Measurements from ENCODE around the gene SPIRE1.

The SPIRE1 gene

DNA sequence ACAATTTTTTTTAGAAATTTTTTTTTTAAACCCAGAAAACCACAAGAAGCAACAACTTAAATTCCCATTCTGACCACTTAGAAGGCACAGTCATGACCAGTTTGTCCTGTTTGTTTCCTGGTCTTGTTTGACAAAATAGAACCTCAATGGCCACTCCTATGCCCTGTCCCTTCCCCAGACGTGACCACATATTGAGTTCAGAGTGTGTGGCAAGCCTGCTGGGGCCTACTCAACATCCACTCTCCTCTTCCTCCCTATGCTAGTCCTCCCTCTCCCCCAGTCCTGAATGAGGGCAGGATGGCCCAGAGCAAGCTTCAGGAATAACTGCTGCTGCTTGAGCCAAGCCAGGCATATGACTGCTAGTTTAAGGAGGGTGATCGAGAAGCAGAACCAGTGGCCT lies 160.6 kb downstream of the SPIRE1 start:
- no peak for ATAC-seq
- no peak for TF ChIP-seq ARNTL (CRISPR knock-in tag; IDR thresholded peaks at IDR 0.05; ENCODE audit: borderline replicate concordance, low read depth)
- no peak for TF ChIP-seq TCF4 (CRISPR knock-in tag; IDR thresholded peaks at IDR 0.05; ENCODE audit: borderline replicate concordance)
- TF ChIP-seq POU6F1 (CRISPR knock-in tag; IDR thresholded peaks at IDR 0.05; ENCODE audit: borderline replicate concordance, low read depth): no peak
- TF ChIP-seq CREB5 (CRISPR knock-in tag; IDR thresholded peaks at IDR 0.05; ENCODE audit: low read depth): no peak
- TF ChIP-seq TOX (CRISPR knock-in tag; IDR thresholded peaks at IDR 0.05; ENCODE audit: borderline replicate concordance): no peak
- TF ChIP-seq ESRRG (CRISPR knock-in tag; IDR thresholded peaks at IDR 0.05): no peak
- TF ChIP-seq, protein P1, sequence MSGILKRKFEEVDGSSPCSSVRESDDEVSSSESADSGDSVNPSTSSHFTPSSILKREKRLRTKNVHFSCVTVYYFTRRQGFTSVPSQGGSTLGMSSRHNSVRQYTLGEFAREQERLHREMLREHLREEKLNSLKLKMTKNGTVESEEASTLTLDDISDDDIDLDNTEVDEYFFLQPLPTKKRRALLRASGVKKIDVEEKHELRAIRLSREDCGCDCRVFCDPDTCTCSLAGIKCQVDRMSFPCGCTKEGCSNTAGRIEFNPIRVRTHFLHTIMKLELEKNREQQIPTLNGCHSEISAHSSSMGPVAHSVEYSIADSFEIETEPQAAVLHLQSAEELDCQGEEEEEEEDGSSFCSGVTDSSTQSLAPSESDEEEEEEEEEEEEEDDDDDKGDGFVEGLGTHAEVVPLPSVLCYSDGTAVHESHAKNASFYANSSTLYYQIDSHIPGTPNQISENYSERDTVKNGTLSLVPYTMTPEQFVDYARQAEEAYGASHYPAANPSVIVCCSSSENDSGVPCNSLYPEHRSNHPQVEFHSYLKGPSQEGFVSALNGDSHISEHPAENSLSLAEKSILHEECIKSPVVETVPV (CRISPR knock-in tag; IDR thresholded peaks at IDR 0.05): no peak
- no peak for TF ChIP-seq PPARA (CRISPR knock-in tag; IDR thresholded peaks at IDR 0.05; ENCODE audit: borderline replicate concordance)
- TF ChIP-seq OSR1 (CRISPR knock-in tag; IDR thresholded peaks at IDR 0.05): no peak
- TF ChIP-seq ZC3H10 (CRISPR knock-in tag; IDR thresholded peaks at IDR 0.05): no peak
- no peak for TF ChIP-seq ISL1 (CRISPR knock-in tag; IDR thresholded peaks at IDR 0.05)
- TF ChIP-seq SNAI2 (CRISPR knock-in tag; IDR thresholded peaks at IDR 0.05): no peak

DNA sequence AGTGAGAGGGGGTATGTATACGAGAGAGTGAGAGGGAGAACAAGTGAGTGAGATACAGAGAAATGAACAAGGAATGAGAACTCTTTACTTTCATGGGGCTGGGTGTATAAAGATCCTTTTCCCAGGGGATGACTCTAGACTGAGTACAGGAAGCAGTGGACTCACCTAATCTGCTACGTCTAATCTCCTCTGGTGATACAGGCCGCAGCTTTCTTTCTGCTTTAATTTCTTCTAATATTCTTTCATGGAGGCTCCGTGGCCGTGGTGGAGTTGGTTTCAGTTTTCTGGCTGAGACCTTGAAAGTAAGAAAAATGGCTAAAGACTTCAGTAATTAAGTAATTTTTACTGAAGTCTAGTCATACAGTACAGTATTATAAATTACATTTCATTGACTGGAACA lies 165.0 kb downstream of the SPIRE1 start:
- no peak for TF ChIP-seq SNAI2 (CRISPR knock-in tag; IDR thresholded peaks at IDR 0.05)
- no peak for TF ChIP-seq PPARA (CRISPR knock-in tag; IDR thresholded peaks at IDR 0.05; ENCODE audit: borderline replicate concordance)
- TF ChIP-seq ARNTL (CRISPR knock-in tag; IDR thresholded peaks at IDR 0.05; ENCODE audit: borderline replicate concordance, low read depth): no peak
- TF ChIP-seq CREB5 (CRISPR knock-in tag; IDR thresholded peaks at IDR 0.05; ENCODE audit: low read depth): no peak
- no peak for TF ChIP-seq ZNF70 (CRISPR knock-in tag; IDR thresholded peaks at IDR 0.05)
- no peak for TF ChIP-seq ZFP30 (CRISPR knock-in tag; IDR thresholded peaks at IDR 0.05)
- TF ChIP-seq, protein P1 (CRISPR knock-in tag; IDR thresholded peaks at IDR 0.05): no peak
- TF ChIP-seq, protein P2, sequence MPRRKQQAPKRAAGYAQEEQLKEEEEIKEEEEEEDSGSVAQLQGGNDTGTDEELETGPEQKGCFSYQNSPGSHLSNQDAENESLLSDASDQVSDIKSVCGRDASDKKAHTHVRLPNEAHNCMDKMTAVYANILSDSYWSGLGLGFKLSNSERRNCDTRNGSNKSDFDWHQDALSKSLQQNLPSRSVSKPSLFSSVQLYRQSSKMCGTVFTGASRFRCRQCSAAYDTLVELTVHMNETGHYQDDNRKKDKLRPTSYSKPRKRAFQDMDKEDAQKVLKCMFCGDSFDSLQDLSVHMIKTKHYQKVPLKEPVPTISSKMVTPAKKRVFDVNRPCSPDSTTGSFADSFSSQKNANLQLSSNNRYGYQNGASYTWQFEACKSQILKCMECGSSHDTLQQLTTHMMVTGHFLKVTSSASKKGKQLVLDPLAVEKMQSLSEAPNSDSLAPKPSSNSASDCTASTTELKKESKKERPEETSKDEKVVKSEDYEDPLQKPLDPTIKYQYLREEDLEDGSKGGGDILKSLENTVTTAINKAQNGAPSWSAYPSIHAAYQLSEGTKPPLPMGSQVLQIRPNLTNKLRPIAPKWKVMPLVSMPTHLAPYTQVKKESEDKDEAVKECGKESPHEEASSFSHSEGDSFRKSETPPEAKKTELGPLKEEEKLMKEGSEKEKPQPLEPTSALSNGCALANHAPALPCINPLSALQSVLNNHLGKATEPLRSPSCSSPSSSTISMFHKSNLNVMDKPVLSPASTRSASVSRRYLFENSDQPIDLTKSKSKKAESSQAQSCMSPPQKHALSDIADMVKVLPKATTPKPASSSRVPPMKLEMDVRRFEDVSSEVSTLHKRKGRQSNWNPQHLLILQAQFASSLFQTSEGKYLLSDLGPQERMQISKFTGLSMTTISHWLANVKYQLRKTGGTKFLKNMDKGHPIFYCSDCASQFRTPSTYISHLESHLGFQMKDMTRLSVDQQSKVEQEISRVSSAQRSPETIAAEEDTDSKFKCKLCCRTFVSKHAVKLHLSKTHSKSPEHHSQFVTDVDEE (CRISPR knock-in tag; IDR thresholded peaks at IDR 0.05): no peak
- no peak for TF ChIP-seq GLIS3 (CRISPR knock-in tag; IDR thresholded peaks at IDR 0.05)
- TF ChIP-seq CSDC2 (CRISPR knock-in tag; IDR thresholded peaks at IDR 0.05): no peak
- no peak for TF ChIP-seq ISL1 (CRISPR knock-in tag; IDR thresholded peaks at IDR 0.05)
- TF ChIP-seq, protein P3, sequence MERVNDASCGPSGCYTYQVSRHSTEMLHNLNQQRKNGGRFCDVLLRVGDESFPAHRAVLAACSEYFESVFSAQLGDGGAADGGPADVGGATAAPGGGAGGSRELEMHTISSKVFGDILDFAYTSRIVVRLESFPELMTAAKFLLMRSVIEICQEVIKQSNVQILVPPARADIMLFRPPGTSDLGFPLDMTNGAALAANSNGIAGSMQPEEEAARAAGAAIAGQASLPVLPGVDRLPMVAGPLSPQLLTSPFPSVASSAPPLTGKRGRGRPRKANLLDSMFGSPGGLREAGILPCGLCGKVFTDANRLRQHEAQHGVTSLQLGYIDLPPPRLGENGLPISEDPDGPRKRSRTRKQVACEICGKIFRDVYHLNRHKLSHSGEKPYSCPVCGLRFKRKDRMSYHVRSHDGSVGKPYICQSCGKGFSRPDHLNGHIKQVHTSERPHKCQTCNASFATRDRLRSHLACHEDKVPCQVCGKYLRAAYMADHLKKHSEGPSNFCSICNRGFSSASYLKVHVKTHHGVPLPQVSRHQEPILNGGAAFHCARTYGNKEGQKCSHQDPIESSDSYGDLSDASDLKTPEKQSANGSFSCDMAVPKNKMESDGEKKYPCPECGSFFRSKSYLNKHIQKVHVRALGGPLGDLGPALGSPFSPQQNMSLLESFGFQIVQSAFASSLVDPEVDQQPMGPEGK (CRISPR knock-in tag; IDR thresholded peaks at IDR 0.05; ENCODE audit: borderline replicate concordance): no peak

More for the DNA sequence above, 165.0 kb downstream of the SPIRE1 start:
- no peak for ATAC-seq
